Activated CD8-positive, alpha-beta memory T cell treated with anti-CD3 and anti-CD28 coated beads, Interleukin-2, amount 50 U/mL, for 24 hours (primary cell): Measurements from ENCODE around the gene TGIF1.
"Not testable (repeated sequence)": the region's sequence is repeated elsewhere in the genome, so short reads cannot be mapped to it uniquely, and the experiment has no call there.

Experiments used
- DNase-seq: peaks from one replicate; pipeline ENCODE4 v3.0.0-alpha.2; 2020; ENCODE audit errors: extremely low read depth

The TGIF1 gene

DNA sequence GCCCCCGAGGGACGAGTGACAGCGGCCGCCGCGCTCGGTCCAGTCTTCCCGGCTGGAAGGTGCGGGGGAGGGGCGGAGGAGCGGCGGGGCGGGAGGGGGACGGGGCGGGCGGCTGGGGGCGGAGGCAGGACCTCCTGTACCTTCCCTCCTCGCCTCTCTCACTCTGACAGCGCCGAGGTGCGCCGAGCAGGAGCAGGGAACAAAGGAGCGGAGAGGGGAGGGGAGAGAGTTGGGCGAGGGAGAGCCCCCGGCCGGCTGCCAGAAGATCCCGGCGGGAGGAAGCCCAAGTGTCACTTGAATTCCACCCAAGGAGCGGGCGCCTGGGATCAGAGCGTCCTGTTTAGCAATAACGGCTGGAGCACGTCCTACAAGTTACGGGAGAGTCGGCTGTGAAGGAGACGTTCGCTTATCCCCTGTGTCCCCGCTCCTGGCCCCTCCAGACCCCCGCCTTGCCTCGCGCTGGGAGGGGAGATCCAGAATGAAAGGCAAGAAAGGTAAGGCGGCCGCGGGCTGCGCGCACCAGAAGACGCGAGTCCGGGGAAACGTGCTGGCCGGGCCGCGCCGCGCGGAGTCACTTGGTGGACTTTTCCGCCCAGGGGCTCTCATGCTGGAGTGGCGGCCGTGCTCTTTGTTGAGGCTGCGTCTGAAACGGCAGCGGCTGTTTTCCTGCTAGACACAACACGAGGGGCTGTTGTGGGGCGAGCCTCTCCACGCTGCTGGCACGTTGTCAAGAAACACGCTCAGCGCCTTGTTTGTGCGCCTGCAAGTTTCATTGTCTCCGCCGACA is at the start of gene TGIF1:
TGIF1 (plus strand) TSS at position 161 of the 787 bp plus-strand sequence; CDS start at position 479, 318 bp downstream.
- DNase-seq = no peak

GRCh38 chr18:3400567-3401296 is 49.2 kb upstream of the TGIF1 start:
- no peak for DNase-seq

DNA sequence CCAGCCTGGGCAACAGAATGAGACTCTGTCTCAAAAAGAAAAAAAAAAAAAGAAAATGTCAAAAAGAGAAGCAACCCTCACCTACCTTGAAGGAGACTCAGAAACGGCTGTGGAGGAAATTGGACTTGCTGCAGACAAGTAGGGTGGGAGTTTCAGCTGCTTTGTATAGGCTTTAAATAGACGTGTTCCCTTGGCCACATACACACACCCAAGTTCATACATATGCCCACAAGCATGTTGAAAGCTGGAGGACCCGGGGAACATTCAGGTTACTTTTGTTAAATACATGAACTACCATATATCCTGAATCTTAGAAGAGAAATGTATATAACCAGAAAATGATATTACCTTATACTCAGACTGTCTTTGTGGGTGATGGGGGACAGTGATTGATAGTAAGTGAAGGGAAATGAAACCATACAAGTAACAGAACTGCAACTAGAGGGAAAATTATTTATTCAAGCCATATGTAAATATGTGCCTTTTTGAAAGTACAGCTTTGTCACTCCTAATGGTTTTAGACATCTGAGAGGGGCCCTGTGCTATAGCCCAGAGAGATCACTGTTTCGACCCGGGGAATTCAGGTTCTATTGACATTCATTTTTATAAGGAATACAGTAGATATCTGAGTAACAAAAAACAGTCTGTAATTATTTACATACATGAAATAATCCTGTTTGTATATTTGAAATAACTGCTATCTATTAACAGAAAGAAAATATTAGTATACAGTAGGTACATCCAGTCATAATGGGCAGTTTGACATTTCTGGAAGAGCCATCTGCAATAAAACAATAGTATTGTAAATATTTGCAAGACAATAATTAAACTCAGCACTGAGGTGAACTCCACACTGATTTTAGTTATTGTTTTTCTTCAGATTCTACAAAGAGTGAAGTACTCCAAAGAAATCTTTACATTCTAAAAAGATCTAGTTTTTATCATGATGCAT is 48.0 kb upstream of the TGIF1 start:
- no peak for DNase-seq

DNA sequence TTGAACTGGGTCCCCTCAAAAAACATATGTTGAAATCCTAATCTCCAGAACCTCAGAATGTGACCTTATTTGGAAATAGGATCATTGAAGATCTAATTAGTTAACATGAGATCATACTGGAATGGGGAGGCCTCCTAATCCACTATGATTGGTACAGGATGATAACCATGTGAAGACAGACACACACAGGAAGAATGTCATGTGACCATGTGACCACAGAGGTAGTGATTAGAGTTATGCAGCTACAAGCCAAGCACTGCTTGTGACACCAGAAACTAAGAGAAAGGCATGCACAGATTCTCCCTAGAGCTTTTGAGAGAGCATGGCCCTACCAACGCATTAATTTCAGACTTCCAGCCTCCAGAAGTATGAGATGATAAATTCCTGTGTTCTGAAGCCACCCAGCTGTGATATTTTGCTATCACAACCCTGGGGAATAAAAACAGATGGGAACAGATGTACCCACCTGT is 47.0 kb upstream of the TGIF1 start:
- DNase-seq = no peak

DNA sequence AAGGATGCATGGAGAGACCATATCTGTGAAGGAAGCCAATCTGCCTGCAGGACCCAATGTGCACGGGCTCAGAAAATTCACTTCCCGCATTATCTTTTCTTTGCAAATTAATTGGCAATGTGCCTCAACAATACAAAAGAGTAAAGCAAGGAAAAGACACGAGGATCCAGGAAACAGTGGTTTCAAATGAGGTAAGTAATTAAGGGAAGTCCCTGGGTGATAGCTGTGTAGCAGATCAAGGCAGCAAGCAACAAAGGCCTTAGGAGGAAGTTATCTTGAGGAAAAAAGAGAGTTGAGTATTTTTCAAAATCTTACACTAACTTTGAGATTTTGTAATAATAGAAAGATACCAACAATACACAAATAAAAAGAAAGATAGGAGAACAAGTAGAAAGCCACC is 44.3 kb upstream of the TGIF1 start:
- no peak for DNase-seq

GRCh38 chr18:3408107-3408506 is 41.9 kb upstream of the TGIF1 start:
- DNase-seq = no peak

DNA sequence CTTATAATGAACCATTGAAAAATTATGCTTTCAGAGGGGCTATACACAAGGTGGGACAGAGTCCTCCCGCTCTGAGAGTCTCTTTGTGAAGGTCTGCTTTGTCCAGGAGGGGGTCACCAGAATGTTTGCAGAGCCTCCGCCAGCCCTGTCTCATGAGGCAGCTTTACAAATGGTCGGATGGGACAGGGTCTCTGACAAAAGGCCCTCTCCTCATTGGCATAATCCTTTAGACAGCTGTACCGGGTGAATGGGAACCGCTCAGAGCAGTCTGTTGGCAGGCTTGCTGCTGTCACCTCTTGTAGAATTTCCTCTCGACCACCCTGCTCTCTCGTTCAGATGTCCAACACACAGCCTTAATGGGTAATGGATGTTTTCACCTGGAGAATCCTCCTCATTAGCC is 40.2 kb upstream of the TGIF1 start:
- no peak for DNase-seq

- no peak for DNase-seq
These were observed 39.7 kb upstream of the TGIF1 start for GRCh38 chr18:3410273-3410672.

GRCh38 chr18:3410876-3411275 is 39.1 kb upstream of the TGIF1 start:
- DNase-seq = not testable (repeated sequence)

DNA sequence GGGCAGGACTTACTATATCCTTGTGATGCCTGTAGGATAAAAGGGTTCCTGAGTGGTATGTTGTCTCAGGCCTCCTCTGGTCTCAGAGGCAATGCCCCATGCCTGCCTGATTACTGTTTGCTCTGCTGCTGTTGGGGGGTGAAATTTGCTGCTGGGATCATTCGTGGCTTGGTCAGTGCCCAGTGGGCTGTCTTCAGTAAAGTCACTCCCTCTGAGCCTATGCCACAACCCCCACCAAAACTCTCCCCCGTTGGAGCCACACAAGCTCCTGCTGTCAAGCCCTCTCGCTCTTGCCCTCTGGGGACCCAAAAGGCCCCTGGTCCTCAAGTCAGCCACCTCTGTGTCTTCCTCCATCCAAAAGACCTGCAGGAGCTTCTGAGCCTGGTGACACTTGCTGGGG is 38.6 kb upstream of the TGIF1 start:
- DNase-seq = no peak

GRCh38 chr18:3411854-3412268 is 38.1 kb upstream of the TGIF1 start:
- DNase-seq = no peak

GRCh38 chr18:3412528-3412927 is 37.4 kb upstream of the TGIF1 start:
- not testable (repeated sequence) for DNase-seq

DNA sequence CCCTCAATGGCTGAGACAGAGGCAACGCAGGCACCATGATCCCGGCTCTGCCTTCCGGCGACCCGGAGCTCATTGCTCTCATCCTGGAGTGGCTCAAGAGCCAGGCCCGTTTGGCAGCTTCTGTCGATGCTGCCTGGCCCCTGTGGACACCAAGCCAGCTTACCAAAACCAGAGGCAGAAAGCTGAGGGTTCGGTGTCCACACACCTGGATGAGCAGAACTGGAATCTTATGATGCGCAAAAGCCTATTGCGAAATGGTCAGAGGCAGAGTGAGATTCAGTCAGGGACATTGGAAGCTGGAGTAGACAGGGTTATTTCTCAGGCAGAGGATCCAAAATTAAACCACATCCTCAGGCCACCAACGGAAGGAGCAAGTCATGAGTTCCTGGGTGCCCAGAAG is 34.9 kb upstream of the TGIF1 start:
- no peak for DNase-seq

DNA sequence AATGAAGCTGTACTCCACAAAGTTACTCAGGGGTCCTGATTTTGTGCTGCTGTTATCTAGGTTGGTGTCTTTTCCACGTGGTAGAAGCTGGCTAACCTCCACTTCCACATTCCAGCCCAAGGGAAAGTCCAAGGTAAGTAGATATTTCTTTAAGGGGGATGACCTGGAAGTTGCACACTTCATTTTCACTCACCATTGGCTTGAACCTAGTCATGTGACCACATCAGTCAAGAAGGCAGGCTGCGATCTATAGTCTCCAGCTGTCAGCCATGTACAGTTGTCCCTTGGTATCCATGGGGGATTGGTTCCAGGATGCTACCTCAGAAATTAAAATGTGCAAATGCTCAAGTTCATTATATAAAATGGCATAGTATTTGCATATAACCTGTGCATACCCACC is 31.9 kb upstream of the TGIF1 start:
- no peak for DNase-seq

GRCh38 chr18:3420919-3421279 is 29.1 kb upstream of the TGIF1 start:
- no peak for DNase-seq

DNA sequence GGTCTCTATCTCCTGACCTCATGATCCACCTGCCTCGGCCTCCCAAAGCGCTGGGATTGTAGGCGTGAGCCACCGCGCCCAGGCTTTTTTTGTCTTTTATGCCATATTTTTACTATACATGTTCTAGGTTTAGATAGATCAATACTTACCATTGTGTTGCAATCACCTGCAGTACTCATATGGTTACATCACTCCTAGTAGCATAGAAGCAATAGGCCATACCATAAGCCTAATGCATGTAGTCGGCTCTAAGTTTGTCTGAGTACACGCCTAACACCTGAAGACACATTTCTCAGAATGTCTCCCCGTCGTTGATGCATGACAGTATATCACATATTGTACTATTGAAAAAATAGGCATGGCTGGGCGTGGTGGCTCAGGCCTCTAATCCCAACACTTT is 27.1 kb upstream of the TGIF1 start:
- DNase-seq = no peak

DNA sequence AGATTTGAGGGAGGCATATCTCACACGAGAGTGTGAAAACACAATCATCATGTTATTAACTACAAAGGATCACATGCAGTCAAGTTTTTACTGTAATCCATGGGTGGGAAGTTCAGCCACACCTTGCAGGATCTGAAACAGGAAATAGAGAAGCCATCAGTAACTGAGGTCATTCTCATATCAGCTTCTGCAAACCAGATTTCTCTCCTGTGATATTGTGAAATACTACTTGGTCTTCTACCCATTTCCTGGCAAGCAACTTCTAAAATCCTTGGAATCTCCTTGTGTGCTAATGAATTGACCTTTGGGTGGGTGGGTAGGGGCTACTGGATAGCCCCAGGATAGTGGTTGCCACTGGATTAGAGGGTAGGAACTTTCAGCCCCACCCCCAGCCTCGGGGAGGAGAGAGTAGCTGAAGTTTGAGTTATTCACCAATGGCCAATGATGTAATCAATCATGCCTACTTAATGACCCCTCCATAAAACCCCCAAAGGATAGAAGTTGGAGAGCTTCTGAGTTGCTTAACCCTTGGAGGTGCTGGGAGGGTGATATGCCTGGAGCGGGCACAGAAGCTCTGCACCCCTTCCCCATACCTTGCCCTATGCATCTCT is 25.6 kb upstream of the TGIF1 start:
- DNase-seq = no peak

DNA sequence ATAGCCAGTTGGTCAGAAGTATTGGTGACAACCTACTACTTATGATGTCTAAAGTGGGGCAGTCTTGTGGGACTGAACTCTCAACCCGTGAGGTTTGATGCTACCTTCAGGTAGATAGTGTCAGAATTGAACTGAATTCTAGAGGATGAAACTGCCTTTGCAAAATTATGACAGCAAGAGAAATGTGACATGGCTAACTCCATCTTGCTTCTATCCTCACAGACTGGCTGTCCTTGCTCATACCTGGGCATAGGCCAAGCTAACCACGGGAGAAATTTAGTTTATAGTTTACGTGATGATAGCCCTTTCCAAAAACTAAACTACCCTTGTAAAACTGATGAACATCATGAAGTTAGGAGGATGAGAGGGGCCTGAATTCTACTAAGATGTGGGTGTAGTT is 24.9 kb upstream of the TGIF1 start:
- no peak for DNase-seq

- no peak for DNase-seq
These were observed 24.5 kb upstream of the TGIF1 start for GRCh38 chr18:3425446-3425845.

DNA sequence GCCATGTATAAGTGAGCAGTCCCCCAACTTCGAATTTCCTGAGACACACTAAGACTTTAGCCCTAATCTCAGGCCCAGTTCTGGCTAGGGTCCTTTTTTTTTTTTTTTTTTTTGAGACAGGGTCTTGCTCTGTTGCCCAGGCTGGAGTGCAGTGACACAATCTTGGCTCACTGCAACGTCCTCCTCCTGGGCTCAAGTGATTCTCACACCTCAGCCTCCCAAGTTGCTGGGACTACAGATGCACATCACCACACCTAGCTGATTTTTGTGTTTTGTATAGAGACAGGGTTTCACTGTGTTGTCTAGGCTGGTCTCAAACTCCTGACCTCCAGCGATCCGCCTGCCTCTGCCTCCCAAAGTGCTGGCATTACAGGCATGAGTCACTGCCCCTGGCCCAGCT is 23.9 kb upstream of the TGIF1 start:
- no peak for DNase-seq

GRCh38 chr18:3427944-3428343 is 22.0 kb upstream of the TGIF1 start:
- no peak for DNase-seq

GRCh38 chr18:3429121-3429520 is 20.9 kb upstream of the TGIF1 start:
- DNase-seq = no peak
